ENCODE measurements around the gene SERTAD3.

SERTAD3 gene

DNA sequence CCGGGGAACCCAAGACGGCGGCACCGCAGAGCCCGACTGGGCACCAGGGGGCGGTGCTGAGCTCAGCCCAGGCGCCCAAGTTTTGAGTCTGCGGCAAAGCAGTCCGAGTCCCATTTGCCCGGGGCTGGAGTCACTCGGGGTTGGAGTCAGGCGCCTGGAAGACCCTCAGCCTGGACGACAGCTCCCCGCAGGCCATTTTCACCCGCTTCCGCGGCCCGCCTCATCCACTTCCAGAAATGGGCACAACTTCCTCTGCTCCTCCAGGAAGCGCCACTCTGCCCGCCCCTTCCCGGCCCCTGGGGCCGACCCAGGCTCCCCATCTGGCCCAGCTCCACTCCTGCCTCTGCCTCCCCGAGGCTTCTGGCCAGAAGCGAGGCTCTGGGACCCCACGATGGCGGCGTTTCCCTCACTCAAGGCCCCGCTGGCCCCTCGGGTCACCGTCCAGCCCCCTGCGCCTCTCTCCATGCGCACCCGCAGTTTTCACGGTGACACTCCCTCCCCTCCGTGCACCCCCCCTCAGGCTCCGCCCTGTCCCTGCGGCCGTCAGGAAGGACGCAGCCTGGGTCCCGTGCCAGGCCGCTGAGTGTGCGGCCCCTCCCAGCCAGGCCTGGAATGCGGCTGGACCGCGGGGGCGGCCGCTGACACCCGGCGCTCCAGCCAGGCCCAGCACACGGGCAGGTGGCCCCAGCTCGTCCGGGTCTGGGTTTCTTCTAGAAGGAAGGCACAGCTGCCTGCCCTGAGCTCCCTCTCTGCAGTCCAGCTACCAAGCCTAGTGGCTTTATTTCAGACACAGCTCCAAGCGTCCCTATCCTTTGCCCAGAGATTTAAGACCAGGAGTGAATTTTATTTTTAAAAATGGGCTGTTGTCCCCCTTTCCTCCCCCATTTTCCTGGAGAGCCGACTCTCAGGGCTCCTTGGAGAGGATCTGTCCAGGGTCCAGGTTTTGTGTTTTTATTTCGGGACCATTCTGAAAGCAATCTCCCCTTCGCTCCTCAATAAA is 23.1 kb downstream of the SERTAD3 start:
- no peaks in the 10 kb centered on the region for H3K9me3 ChIP-seq (ENCODE audit: insufficient read depth, low read length, severe bottlenecking)
- peaks cover 19% of the 10 kb centered on the region for H3K79me2 ChIP-seq (ENCODE audit: insufficient read depth, low read length)
- peak; percentile 80 for DNase-seq
- peaks cover 13% of the 10 kb centered on the region; the same call in 1 of the 2 replicates for H3K36me3 ChIP-seq (ENCODE audit: insufficient read depth, low read length)
- no peaks in the 10 kb centered on the region for H4K20me1 ChIP-seq (ENCODE audit: insufficient read depth, low read length)
- H2AFZ ChIP-seq (ENCODE audit: low read depth, low read length), result peak overlapping the region; percentile 83
- peak overlapping the region; percentile 27 to 61; a peak in 3 of 4 replicates for H3K4me3 ChIP-seq (ENCODE audit: low read depth in 1 of 2, low read length in 2 of 2)
- H3K27me3 ChIP-seq (ENCODE audit: insufficient read depth, low read length, poor library complexity), result no peaks in the 10 kb centered on the region
- peak overlapping the region; percentile 78 for H3K27ac ChIP-seq (ENCODE audit: low read length)
- peaks cover 24% of the 10 kb centered on the region for H3K4me1 ChIP-seq (ENCODE audit: insufficient read depth, low read length)
- H3K4me2 ChIP-seq (ENCODE audit: insufficient read depth, low read length), result peak overlapping the region; percentile 91
- H3K9ac ChIP-seq (ENCODE audit: low read depth, low read length), result peak overlapping the region; percentile 78
- TF ChIP-seq EZH2 (IDR thresholded peaks at IDR 0.05; ENCODE audit: borderline replicate concordance, low read depth, low read length, severe bottlenecking), result no peak
- TF ChIP-seq, protein P1, sequence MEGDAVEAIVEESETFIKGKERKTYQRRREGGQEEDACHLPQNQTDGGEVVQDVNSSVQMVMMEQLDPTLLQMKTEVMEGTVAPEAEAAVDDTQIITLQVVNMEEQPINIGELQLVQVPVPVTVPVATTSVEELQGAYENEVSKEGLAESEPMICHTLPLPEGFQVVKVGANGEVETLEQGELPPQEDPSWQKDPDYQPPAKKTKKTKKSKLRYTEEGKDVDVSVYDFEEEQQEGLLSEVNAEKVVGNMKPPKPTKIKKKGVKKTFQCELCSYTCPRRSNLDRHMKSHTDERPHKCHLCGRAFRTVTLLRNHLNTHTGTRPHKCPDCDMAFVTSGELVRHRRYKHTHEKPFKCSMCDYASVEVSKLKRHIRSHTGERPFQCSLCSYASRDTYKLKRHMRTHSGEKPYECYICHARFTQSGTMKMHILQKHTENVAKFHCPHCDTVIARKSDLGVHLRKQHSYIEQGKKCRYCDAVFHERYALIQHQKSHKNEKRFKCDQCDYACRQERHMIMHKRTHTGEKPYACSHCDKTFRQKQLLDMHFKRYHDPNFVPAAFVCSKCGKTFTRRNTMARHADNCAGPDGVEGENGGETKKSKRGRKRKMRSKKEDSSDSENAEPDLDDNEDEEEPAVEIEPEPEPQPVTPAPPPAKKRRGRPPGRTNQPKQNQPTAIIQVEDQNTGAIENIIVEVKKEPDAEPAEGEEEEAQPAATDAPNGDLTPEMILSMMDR (IDR thresholded peaks at IDR 0.05; ENCODE audit: borderline replicate concordance, extremely low read depth, low read length, poor library complexity, severe bottlenecking), result peak; percentile 97
- ATAC-seq (ENCODE audit: insufficient read depth, low read depth), result peak; percentile 57

- peak overlapping the region; percentile 78 for H3K9ac ChIP-seq (ENCODE audit: low read depth, low read length)
- H3K4me2 ChIP-seq (ENCODE audit: insufficient read depth, low read length), result peak overlapping the region; percentile 91
- peaks cover 19% of the 10 kb centered on the region for H3K79me2 ChIP-seq (ENCODE audit: insufficient read depth, low read length)
- no peaks in the 10 kb centered on the region for H4K20me1 ChIP-seq (ENCODE audit: insufficient read depth, low read length)
- no peaks in the 10 kb centered on the region for H3K9me3 ChIP-seq (ENCODE audit: insufficient read depth, low read length, severe bottlenecking)
- no peaks in the 10 kb centered on the region for H3K27me3 ChIP-seq (ENCODE audit: insufficient read depth, low read length, poor library complexity)
- peak overlapping the region; percentile 27 to 61; a peak in 3 of 4 replicates for H3K4me3 ChIP-seq (ENCODE audit: low read depth in 1 of 2, low read length in 2 of 2)
- H2AFZ ChIP-seq (ENCODE audit: low read depth, low read length), result peak overlapping the region; percentile 83
- ATAC-seq (ENCODE audit: insufficient read depth, low read depth) (no peak), DNase-seq (no peak)
- peaks cover 13% of the 10 kb centered on the region; the same call in 1 of the 2 replicates for H3K36me3 ChIP-seq (ENCODE audit: insufficient read depth, low read length)
- TF ChIP-seq EZH2 (IDR thresholded peaks at IDR 0.05; ENCODE audit: borderline replicate concordance, low read depth, low read length, severe bottlenecking), result no peak
- peaks cover 24% of the 10 kb centered on the region for H3K4me1 ChIP-seq (ENCODE audit: insufficient read depth, low read length)
- peak overlapping the region; percentile 78; the same call in 1 of the 2 replicates for H3K27ac ChIP-seq (ENCODE audit: low read length)
These were observed 23.7 kb downstream of the SERTAD3 start for GRCh38 chr19:40420451-40420765.

DNA sequence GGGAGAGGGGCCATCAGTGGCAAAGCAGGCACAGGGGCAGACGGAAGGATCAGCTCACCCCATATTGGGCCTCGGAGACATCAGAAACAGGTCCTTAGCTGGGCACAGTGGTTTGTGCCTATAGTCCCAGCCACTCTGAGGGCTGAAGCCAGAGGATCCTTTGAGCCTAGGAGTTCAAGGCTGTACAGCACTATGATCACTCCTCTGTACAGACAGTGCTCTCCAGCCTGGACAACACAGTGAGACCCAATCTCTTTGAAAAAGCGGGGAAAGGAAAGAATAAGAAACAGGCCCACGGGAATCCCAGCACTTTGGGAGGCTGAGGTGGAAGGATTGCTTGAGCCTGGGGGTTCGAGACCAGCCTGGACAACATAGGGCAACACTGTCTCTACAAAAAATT is 24.4 kb downstream of the SERTAD3 start:
- H3K4me1 ChIP-seq (ENCODE audit: insufficient read depth, low read length), result peaks cover 21% of the 10 kb centered on the region
- no peaks in the 10 kb centered on the region for H4K20me1 ChIP-seq (ENCODE audit: insufficient read depth, low read length)
- H3K27me3 ChIP-seq (ENCODE audit: insufficient read depth, low read length, poor library complexity), result no peaks in the 10 kb centered on the region
- H3K36me3 ChIP-seq (ENCODE audit: insufficient read depth, low read length), result peaks cover 10% of the 10 kb centered on the region; the same call in 1 of the 2 replicates
- no peak overlapping the region for H3K27ac ChIP-seq (ENCODE audit: low read length)
- H3K4me2 ChIP-seq (ENCODE audit: insufficient read depth, low read length), result no peak overlapping the region
- peaks cover 14% of the 10 kb centered on the region for H3K79me2 ChIP-seq (ENCODE audit: insufficient read depth, low read length)
- H3K4me3 ChIP-seq (ENCODE audit: low read depth in 1 of 2, low read length in 2 of 2), result no peak overlapping the region
- DNase-seq (no peak), ATAC-seq (ENCODE audit: insufficient read depth, low read depth) (no peak)
- no peaks in the 10 kb centered on the region for H3K9me3 ChIP-seq (ENCODE audit: insufficient read depth, low read length, severe bottlenecking)
- no peak for TF ChIP-seq EZH2 (IDR thresholded peaks at IDR 0.05; ENCODE audit: borderline replicate concordance, low read depth, low read length, severe bottlenecking)
- TF ChIP-seq, protein P1 (IDR thresholded peaks at IDR 0.05; ENCODE audit: borderline replicate concordance, extremely low read depth, low read length, poor library complexity, severe bottlenecking), result no peak
- H3K9ac ChIP-seq (ENCODE audit: low read depth, low read length), result no peak overlapping the region
- H2AFZ ChIP-seq (ENCODE audit: low read depth, low read length), result no peak overlapping the region

DNA sequence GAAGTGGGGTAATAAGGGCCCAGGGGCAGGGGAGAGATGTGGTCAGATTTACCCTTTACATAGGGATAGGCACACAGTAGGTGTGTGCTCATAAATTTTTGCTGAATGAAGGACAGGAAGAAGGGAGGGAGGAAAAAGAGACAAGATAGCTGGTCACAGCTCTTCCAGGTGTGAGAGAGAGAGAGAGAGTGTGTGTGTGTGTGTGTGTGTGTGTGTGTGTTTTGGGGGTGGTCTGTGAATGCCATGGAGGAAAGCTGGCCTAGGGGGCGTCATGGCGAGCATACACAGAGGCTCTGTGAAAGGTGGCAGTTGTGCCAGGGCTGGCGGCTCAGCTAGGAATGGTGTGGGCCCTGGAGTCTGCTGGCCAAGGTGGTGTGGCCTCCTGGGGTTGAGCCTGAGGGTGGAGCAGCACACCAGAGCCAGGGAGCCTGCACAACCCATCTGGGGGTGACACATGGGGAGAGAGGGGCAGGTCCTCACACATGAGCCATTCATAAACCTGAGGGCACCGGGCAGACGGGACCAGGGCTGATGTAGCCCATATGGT is 25.0 kb downstream of the SERTAD3 start:
- Histone ChIP-seq H3K79me2 (ENCODE audit: insufficient read depth, low read length) (peaks cover 9% of the 10 kb centered on the region), H3K9me3 (ENCODE audit: insufficient read depth, low read length, severe bottlenecking) (no peaks in the 10 kb centered on the region), H3K9ac (ENCODE audit: low read depth, low read length) (no peak overlapping the region), H3K27ac (ENCODE audit: low read length) (no peak overlapping the region), H3K4me2 (ENCODE audit: insufficient read depth, low read length) (no peak overlapping the region), H3K4me1 (ENCODE audit: insufficient read depth, low read length) (peaks cover 15% of the 10 kb centered on the region), H3K4me3 (ENCODE audit: low read depth in 1 of 2, low read length in 2 of 2) (no peak overlapping the region), H4K20me1 (ENCODE audit: insufficient read depth, low read length) (no peaks in the 10 kb centered on the region), H2AFZ (ENCODE audit: low read depth, low read length) (no peak overlapping the region), H3K27me3 (ENCODE audit: insufficient read depth, low read length, poor library complexity) (no peaks in the 10 kb centered on the region), H3K36me3 (ENCODE audit: insufficient read depth, low read length) (peaks cover 10% of the 10 kb centered on the region; the same call in 1 of the 2 replicates)
- TF ChIP-seq EZH2 (IDR thresholded peaks at IDR 0.05; ENCODE audit: borderline replicate concordance, low read depth, low read length, severe bottlenecking), result no peak
- TF ChIP-seq, protein P1 (IDR thresholded peaks at IDR 0.05; ENCODE audit: borderline replicate concordance, extremely low read depth, low read length, poor library complexity, severe bottlenecking), result no peak
- ATAC-seq (ENCODE audit: insufficient read depth, low read depth) (no peak), DNase-seq (no peak)
